HTR-8/SVneo (cell line): Measurements from ENCODE around the gene GRAMD1A.
"Not testable (repeated sequence)": the region's sequence is repeated elsewhere in the genome, so short reads cannot be mapped to it uniquely, and the experiment has no call there.

Source experiments
- DNase-seq: peaks from one replicate; pipeline ENCODE4 v3.0.0; 2011; ENCODE audit warnings: low spot score, mixed read lengths; ENCODE audit not compliant: insufficient read length
- FAIRE-seq: peaks from 2 replicates; lab custom pipeline; 2011; peaks lifted over from hg19 to GRCh38; lab: Jason Lieb, UNC

Gene GRAMD1A

DNA sequence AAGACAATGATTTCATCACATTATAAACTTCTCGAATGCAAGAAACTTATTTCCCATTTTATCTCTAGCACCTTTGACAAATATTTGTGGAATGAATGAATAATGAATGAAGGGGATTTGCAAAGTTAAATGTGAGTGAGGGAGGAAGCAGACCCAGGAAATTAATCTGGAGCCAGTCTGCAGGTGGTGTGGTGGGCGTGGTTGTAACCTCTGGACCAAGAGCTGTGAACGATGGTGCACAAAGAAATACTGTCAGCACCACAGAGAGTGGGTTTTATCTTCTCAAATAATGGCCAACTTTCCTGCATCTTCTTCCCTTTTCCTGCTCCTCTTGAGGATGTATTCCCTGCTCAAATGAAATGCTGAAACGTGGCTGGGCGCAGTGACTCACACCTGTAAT lies 25.1 kb upstream of the GRAMD1A start:
- FAIRE-seq, result no peak
- DNase-seq, result no peak

DNA sequence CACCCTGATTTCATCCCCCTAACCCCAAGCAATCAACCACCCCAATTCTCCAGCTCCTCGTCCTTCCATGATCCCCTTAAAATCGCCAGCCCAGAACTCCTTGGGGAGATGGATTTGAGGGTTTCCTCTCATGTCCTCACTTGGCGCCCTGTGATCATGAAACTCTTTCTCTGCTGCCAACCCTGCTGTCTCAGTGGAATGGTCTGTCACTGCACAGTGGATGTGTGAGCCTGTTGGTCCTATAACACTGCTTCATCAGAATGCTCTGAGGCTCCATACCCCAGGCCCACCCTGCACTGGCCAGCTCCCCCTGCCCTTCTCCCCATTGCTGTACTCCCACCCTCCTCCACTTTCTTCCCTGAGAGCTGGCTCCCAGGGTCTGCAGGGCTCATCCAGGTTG lies 23.5 kb upstream of the GRAMD1A start:
- DNase-seq (no peak), FAIRE-seq (no peak)

DNA sequence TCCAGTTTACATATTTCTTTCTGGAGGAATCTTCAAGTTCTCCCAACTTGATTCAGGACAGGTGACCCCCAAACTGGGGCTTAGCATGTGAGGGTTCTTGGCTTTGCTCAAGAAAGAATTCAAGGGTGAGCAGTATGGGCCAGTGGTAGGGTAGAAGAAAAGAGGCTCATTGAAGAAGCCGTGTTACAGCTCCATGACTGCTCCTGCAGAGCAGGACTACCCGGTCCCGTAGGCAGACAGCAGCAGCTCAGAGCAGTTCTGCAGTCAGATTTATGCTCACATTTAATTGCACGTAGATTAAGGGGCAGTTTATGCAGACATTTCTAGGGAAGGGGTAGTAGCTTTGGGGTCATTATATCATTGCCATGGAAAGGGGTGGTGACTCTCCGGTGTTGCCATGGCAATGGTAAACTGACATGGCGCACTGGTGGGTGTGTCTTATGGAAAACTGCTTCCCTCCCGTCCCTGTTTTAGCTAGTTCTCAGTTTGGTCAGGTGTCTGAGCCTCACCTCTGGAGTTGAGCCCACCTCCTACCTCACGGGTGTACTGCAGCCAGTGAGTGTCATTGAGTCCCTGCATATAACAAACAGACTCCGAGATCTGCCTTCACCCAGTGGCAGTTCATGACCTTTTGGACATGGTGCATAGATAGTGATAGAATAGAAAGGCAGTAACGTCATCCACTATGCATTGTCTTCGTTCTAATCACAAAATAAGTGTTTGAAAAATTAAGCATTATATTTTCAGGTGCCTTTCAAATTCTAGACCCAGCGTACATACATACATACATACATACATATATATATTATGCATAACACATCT lies 20.1 kb upstream of the GRAMD1A start:
- FAIRE-seq (no peak), DNase-seq (no peak)

DNA sequence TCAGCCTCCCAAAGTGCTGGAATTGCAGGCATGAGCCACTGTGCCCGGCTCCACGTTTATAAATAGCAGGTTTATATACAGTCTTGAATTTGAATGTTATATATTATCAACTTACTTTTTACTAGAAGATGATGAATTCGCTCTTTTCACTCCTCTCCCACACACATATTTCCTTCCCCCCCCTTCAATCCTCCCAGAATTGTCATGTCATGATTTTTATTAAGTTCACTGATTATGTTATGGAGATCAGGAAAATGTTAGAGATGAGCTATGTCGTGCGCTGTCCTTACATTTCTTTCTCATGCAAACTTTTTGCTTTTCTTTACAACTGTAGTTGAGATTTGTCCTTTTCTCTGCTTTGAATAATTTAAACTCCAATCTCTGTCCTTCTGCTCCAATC lies 17.8 kb upstream of the GRAMD1A start:
- DNase-seq (no peak), FAIRE-seq (no peak)

DNA sequence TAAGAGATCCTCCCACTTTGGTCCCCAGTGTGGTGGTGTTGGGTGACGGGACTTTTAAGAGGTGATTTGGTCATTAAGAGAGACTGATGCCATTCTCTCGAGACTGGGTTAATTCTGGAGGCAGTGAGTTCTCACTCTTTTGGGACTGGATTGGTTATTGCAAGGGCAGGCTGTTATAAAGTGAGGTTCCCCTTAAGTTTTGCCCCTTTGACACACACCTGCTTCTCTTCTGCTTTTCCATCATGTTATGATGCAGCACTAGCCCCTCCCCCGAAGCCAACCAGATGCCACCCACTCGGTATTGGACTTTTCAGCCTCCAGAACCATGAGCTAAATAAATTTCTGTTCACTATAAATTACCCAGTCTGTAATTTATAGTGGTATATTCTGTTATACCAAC lies 16.3 kb upstream of the GRAMD1A start:
- DNase-seq (no peak), FAIRE-seq (no peak)

DNA sequence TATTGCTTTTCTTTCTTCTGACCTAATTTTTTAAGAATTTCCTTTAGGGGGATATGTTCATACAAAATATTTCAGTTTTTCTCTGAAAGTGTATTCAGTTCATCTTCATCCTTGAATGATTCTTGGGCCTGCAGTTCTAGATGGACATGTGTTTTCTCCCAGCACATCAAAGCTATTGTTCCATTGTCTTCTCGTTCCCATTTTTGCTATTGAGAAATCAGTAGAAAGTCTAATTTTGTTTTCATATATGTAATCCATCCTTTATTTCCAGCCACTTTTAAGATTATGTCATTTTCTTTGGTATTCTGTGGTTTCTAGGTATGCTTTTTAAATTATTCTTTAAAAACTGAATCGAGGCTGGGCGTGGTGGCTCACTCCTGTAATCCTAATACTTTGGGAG lies 15.8 kb upstream of the GRAMD1A start:
- FAIRE-seq (no peak), DNase-seq (no peak)

DNA sequence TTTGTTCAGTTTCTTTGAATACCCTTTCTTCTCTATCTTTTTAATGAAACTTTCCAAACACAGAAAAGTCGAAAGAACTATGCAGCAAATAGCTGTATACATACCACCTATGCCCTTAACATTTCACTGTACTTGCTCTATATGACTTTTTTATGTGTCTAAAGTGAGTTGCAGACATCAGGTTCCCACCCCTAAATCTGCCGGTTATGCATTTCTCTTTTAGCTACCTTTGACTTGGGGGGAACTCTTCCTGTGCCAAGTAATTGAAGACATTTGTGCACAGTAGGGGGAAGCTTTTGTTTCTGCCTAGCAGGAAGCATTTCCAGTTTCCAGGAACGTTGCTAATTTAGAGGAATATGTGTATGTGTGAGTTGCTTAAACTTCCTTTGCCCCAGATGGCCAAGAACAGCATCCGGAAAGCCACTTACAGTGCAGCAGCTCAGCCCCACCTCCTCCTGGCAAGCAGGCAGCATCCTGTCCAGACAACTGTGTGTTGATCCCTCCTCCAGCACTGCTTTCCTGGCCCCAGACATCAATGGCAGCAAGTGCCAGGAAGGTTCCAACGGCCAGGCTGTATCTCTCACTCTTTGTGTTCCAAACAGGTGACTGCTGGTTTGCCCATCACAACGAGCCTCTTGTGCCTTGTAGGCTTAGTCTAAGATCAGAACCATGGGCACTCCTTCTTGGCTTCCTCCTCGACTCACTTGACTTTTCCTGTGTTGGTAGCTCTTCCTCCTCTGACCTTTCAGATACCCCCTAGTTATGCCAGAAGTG lies 14.7 kb upstream of the GRAMD1A start:
- no peak for DNase-seq
- FAIRE-seq, result peak; percentile 51

DNA sequence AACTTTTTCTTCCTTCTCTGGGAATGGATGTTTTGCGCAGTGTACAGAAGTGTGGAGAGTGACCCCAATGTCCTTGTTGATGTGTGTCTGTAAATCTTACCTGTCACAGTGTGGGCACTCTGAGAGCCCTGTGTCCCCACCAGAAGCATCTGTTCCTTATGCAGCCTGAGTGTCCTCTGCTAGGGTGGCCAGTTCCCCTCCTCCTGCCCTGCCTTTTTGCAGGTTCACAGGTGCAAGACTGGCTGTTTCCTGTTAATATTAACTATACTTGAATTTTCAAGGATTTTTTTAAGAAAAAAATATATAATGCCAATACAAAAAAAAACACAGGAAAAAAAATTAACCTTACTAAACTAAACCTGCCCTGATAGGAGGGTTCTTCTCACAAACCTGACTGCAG lies 12.0 kb upstream of the GRAMD1A start:
- FAIRE-seq, result no peak
- no peak for DNase-seq

DNA sequence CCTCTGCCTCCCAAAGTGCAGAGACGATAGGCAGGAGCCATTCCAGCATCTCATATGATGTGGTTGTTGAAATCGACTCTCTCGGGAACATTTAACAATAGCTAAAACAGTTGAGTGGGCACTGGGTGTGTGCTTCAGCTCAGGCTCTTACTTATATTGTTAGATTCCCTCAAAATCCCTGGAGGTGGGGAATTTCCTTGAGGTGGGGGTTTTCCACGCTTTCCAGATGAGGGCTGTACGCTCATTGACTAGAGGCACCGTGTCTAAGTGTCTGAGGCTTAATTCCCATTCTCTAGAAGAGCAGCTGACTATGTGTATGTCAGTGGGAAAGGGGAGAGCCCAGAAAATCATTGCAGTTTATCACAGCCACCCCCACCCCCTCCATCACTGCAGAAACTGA lies 10.8 kb upstream of the GRAMD1A start:
- DNase-seq (no peak), FAIRE-seq (no peak)

DNA sequence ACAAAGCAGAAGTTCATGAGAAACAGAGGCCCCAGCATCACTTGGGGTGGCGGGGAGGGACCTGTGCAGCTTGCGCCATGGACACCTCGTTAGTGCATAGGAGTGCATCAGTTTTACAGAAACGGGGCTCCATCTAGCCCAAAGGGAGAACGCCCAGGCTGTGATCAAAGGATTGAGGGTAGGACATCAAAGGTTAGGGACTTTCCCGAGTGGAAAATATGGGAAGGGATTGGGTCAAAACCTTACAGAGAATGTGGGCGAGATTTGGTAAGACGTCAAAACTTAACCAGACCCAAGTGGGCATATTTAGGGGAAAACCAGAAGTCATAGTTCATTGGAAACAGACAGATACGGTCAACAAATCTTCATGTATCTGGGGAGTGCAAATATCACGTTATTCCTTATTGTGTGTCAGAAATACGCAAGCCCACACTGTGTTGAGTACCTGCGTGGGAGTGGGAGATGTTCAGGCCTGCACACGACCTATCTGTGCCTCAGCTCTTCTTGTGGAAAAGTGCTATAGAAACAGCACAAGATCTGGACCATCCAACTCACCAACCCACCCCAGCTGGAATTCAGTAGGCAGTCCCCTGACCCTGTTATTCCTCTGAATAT lies 9.4 kb upstream of the GRAMD1A start:
- FAIRE-seq, result no peak
- no peak for DNase-seq

DNA sequence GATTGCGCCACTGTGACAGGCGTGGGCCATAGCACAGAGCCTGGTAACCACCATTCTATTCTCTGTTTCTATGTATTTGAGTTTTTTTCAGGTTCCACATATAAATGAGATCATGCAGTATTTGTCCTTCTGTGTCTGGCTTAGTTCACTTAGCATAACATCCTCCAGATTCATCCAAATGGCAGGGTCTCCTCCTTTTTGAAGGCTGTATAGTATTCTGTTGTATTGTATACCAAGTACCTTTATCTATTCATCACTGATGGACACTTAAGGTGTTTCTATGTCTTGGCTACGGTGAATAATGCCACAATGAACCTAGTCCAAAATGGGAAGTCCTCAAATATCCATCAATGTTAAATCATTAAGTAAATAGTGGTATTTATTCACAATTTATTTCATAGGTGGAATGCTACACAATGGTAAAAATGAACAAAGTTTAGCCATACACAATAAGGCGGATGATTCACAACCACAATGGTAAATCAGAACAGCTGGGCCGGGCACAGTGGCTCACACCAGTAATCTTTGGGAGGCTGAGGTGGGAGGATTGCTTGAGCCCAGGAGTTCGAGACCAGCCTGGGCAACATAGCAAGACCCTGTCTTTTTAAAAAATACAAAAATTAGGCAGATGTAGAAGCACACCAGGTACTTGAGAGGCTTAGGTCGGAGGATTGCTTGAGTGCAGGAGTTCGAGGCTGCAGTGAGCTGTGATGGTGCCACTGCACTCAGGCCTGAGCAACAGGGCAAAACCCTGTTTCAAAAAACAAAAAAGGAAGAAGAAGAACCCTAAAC lies 8.4 kb upstream of the GRAMD1A start:
- FAIRE-seq, result no peak
- DNase-seq, result no peak

DNA sequence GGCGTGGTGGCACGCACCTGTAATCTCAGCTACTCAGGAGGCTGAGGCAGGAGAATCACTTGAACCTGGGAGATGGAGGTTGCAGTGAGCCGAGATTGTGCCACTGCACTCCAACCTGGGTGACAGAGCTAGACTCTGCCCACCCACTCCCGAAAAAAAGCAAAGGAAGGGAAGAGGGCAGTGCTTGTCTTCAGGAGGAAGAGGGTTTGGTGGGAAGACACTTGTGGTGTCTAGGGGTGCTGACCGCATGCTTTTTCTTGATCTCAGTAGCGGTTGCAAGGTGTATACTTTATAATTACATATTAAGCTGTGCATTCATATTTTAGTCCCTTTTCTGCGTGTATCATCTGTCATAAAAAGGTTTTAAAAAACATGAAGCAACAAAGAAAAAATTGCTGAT lies 7.5 kb upstream of the GRAMD1A start:
- DNase-seq, FAIRE-seq: not testable (repeated sequence)

DNA sequence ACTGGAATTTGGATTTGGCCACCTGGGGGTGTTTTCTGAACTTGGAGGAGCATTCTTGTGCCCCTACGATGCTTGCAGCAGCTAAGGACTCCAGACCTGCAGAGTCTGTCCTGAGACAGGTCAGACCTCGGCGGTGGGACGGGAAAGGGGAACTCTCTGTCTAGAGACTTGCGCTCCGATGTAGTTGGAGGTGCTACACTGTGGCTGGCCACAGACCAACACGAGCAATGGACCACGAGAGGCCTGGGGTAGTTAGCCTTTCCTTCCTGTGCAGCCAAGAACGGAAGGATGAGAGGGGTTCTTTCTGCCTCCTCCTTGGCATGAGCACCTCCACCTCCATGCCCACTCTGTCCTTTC lies 5.9 kb upstream of the GRAMD1A start:
- FAIRE-seq, result no peak

DNA sequence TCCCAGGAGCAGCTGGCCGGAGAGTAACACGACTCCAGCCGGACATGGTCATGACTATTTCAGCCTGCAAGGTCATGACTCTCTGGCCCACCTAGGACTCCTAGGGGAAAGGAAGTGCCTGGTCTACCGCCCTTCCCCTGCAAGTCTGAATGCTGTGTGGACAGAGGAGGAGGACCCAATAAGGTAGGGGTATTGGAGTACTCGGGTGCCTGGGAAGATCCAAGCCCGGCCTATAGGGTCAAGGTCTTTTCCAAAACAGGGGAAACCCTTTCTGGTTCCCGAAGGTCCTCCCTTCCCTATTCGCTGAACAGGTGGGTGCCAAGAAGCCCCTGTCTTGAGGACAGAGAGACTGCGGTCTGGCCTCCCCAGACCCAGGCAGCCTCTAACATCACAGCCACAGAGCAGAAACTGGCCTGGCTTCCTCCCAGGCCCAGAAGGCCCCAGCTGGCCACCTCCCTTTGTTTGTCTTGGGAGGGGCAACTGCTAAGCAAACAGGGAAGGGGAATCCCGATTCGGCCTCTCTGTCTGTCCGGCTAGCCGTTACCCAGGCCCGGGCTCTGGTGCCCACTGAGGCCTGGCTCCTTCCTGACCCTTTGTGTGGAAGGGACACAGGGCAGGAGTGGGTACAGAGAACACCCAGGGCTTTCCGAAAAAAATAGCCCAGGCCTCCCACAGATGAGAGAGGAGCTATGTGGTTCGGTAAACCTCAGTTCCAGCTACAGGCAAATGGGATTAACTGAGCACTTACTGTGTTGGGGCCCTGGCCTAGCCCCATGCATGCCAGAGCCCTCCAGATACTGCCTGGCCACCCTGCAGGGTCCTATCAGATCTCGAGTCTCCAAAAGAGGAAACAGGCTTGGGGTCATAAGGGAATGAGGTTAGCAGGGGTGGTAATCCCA lies 5.2 kb upstream of the GRAMD1A start:
- FAIRE-seq (no peak), DNase-seq (no peak)

More for the DNA sequence above, 5.9 kb upstream of the GRAMD1A start:
- DNase-seq, result no peak

DNA sequence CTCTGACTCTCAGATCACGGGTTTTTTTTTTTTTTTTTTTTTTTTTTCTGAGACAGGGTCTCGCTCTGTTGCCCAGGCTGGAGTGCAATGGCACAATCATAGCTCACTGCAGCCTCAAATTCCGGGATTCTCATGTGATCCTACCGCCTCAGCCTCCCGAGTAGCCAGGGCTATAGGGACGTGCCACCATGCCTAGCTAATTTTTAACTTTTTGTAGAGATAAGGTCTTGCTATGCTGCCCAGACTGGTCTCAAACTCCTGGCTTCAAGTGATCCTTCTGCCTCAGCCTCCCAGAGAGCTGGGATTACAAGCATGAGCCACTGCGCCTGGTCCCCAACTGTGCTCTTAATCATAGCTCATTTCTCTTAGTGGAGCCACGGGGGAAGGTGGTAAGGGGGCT lies 4.6 kb upstream of the GRAMD1A start:
- DNase-seq (no peak), FAIRE-seq (no peak)

DNA sequence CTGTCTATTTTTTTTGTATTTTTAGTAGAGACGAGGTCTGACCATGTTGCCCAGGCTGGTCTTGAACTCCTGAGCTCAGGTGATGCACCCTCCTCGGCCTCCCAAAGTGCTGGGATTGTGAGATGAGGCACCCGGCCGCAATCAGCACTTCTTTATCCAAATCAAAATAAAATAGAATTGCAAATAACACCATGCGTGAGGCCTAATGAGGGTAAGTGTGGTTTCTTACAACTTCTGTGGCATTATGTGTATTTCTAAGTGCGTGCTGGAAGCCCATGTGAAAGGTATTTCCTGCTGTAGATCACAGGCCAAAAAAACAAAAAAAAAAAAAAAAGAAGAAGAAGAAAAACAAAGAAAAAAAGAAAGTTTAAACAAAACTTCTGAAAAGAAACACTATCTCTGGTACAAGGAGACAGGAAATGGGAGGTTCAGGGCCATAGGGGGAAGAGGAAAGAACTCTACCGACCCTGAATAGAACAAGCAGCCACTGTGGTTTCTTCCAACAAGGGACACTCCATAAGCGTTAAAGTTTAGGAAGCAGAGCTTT lies 3.0 kb upstream of the GRAMD1A start:
- no peak for FAIRE-seq
- no peak for DNase-seq

DNA sequence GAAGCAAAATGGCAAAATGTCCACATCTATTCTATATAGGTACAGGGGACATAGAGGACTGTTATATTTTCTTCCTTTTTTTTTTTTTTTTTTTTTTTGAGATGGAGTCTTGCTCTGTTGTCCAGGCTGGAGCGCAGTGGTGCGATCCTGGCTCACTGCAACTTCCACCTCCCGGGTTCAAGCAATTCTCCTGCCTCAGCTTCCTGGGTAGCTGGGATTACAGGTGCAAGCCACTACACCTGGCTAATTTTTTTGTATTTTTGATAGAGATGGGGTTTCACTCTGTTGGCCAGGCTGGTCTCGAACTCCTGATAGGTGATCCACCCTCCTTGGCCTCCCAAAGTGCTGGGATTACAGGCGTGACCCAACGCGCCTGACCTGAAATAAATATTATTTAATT lies 1.9 kb upstream of the GRAMD1A start:
- DNase-seq, FAIRE-seq: not testable (repeated sequence)

DNA sequence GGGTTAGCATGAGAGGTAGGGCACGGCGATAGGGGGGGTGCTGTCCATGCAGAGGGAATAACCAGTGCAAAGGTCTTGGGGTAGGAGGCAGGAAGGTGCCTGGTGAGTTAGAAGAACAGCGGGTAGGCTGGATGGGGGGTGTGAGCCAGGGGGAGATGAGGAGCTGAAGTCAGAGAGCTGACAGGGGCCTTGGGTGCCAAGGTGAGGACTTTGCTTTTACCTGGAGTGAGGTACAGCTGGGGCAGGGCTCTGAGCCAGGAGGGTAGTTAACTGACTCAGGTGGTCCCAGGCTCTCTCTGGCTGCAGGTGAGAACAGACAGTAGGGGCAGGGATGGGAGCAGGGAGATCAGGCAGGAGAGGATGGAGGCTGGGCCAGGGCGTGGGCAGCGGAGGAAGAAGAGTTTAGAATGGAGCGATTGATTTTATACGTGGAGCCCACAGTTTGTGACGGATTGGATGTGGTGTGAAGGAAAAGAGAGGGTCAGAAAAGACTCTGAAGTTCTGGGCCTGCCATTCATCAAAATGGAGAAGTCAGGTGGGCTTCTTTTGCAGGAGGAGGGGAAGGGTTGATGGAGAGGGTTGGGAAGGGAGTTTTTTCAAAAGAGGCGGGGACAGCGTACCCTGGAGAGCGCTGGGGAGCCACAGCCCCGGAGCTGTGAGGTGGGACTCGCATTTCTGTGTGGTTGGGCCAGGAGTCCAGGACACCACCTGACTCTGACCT lies 1.2 kb upstream of the GRAMD1A start:
- FAIRE-seq (no peak), DNase-seq (no peak)

DNA sequence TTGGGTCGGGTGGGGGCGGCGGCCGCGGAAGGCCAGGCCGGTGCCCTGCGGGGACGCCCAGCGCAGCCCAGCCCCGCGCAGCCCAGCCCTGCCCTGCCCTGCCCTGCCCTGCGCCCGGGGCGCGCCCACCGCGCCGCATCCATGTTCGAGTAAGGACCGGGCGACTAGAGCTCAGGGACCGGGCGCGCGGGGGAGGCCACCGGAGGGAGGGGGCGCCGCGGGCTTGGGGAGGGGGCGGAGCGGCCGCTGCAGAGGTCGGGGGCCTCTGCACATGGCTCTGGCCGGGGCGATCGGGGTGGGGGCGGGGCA lies 169 bp downstream of the GRAMD1A start:
- FAIRE-seq, result no peak
- no peak for DNase-seq
